NCI-H345 treated with DMSO at 0.1 percent for 48 hours (cell line): ENCODE measurements around the gene CCDC77.
"Not testable (repeated sequence)": the region's sequence is repeated elsewhere in the genome, so short reads cannot be mapped to it uniquely, and the experiment has no call there.

Source experiments
- DNase-seq: peaks from one replicate; lab custom pipeline; 2025; ENCODE audit not compliant: unreplicated experiment; lab: John Stamatoyannopoulos, UW

The CCDC77 gene

DNA sequence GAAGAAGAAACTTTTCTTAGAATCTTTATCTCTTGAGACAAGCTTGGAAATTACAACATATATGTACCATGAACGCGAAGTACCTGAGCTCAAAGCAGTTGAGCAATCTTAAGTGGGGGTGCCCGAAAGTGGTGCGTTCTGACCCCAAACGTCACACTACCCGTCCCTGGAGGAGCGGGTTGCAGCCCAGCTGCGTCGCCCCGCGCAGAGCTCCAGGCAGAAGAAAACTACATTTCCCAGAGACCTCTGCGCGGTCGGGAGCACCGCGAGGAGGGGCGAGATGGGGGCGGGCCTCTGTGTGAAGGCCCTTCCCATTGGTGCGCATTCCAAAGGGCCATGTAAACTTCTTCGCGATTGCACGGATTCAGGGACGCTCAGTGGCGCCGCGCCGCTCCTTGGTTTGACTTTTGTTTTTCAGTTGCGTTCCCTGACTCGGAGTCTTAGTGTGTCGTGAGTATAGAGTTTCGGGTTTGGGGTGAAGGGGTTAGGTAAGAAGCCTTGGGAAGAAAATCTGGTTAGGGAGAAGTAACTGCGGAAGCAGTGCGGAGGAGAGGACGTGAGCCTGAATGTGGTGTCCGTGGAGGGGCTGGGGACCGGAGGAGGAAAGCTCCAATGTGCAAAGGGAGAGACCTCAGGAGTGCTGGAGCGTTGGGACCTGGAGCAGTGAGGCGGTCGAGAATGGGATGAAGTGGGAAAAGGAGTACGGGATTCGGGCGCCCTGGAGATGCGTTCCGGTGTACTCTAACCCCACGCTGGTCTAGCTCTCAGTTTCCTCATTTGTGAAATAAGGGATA is at the start of gene CCDC77:
Gene CCDC77, plus strand, starts transcription at position 410 of the 794 bp plus-strand sequence. CDS start 7,740 bp downstream, outside the sequence.
- DNase-seq, result no peak

DNA sequence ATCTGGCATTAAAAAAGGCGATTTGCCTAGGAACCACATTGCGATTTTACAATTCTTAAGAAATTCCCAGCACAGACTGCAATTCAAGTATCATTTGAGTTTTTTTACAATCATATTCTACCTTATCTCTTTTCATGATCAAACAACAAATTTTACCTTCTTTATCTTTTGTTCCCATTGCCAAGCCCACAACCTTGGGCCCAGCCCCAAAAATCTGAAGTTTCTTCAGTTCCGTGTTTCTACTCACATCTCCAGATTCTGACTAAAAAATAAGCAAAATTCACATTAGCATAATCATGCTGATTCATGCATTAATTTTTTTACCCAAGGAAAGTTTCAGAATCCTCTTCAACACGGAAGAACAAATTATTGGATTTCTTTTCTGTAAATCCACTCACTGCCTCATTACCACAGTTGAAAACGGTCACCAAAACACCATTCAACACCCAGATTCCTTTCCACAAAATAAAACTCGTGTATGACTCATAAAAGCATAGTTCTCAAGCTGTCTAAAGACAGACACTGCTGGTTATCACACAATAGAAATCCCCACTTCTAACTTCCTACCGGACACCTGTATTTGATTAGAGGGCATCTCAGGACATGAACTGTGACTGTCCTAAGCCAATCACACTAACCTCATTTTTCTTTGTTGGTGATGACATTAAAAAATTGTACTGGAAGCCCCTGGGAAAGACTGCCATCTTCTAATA is 45.0 kb upstream of the CCDC77 start:
- DNase-seq, result no peak

GRCh38 chr12:359091-359490 is 42.4 kb upstream of the CCDC77 start:
- DNase-seq, result no peak

DNA sequence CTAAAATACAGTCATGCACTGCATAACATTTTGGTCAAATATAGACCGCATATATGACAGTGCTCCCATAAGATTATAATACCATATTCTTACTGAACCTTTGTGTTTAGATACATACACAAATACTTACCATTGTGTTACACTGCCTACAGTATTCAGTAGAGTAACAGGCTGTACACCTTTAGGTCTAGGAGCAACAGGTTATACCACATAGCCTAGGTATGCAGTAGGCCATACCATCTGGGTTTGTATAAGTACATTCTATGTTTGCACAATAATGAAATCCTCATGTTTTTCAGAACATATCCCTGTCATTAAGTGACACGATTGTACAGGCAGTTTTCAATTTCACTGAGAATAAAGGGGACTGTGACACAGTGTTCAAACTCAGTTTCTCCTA is 34.6 kb upstream of the CCDC77 start:
- DNase-seq, result no peak

GRCh38 chr12:367972-368371 is 33.5 kb upstream of the CCDC77 start:
- DNase-seq, result no peak

- DNase-seq, result not testable (repeated sequence)
Measured at GRCh38 chr12:370739-371485, 30.5 kb upstream of the CCDC77 start.

- DNase-seq, result no peak
Measured at GRCh38 chr12:386651-387050, 14.8 kb upstream of the CCDC77 start.

GRCh38 chr12:388012-388411 is 13.4 kb upstream of the CCDC77 start:
- DNase-seq, result no peak

DNA sequence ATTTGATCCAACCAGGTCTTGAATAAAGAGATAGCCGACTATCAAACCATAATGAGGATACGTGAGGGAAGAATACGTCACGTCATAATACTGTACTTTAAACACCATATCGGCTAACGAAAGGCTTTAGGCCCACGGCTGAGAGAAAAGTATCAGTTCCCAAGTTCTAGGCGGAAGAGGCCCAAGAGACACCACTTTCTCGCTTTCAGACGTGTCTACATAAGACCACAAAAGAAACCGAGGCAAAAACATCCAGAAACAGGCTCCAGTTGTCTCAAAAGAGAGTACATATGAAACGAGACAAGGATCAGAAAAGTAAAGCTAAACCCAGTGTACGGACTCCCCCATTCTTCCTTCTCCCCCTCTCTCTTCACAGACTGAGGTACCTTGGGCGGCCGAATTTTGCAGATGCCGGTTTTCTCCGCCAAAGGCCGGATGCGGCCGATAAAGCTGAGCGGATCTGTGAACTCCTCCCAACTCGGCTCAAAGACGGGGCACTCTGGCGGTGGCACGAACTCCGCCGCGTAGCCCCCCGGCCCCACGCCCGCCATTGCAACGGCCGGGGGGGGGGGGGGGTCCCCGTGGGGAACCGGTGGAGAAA is 12.8 kb upstream of the CCDC77 start:
- no peak for DNase-seq

- DNase-seq, result no peak
Measured at GRCh38 chr12:389142-390096, 12.0 kb upstream of the CCDC77 start, which contains the start of gene KDM5A. TSS of gene KDM5A (minus strand) at chr12:389320. CDS start at chr12:389091, 229 bp downstream.

- DNase-seq, result no peak
Measured at GRCh38 chr12:400828-401227, 616 bp upstream of the CCDC77 start.

- DNase-seq, result no peak
Measured at GRCh38 chr12:402029-402389, 565 bp downstream of the CCDC77 start.

DNA sequence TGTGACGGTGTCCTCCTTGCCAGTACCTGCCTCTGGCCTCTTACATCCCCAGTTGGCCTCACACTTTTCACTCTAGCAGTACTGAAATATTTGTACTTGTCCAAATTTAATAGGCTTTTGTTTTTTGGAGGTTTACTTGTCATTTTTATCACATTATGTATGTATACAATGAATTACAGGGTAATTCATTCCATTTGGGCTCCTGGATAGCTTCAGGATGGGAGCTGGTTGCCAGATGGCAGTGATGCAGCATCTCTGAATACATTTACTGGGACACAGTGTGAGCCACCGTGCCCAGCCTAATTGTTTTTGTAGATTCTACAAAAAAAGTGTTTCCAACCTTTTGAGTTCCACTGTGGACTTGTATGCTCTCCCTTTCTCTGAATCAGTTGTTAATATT is 13.4 kb downstream of the CCDC77 start:
- DNase-seq, result no peak

DNA sequence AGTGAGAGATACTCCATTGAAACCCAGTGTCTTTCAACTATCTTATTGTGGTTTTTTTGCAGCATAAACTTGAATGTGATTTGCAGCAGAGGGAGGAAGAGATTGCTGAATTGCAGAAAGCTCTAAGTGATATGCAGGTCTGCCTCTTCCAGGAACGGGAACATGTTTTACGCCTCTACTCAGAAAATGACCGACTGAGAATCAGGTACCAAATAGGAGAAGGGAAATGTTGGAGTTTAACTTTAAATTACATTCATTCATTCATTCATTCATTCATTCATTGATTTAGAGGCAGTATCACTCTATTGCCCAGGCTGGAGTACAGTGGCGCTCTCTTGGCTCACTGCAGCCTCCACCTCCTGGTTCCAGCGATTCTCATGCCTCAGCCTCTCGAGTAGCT is 17.0 kb downstream of the CCDC77 start:
- DNase-seq, result no peak

DNA sequence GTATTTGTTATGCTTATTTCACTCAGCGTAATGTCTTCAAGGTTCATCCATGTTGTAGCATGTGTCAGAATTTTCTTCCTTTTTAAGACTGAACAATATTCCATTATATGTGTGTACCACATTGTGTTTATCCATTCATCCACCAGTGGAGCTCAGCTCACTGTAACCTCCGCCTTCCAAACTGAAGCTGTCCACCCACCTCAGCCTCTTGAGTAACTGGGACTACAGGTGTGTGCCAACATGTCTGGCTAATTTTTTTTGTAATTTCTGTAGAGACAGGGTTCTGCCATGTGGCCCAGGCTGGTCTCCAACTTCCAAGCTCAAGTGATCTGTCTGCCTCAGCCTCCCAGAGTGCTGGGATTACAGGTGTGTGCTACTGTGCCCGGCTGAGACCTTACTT is 21.1 kb downstream of the CCDC77 start:
- DNase-seq, result no peak

GRCh38 chr12:435737-436136 is 34.3 kb downstream of the CCDC77 start:
- DNase-seq, result not testable (repeated sequence)

DNA sequence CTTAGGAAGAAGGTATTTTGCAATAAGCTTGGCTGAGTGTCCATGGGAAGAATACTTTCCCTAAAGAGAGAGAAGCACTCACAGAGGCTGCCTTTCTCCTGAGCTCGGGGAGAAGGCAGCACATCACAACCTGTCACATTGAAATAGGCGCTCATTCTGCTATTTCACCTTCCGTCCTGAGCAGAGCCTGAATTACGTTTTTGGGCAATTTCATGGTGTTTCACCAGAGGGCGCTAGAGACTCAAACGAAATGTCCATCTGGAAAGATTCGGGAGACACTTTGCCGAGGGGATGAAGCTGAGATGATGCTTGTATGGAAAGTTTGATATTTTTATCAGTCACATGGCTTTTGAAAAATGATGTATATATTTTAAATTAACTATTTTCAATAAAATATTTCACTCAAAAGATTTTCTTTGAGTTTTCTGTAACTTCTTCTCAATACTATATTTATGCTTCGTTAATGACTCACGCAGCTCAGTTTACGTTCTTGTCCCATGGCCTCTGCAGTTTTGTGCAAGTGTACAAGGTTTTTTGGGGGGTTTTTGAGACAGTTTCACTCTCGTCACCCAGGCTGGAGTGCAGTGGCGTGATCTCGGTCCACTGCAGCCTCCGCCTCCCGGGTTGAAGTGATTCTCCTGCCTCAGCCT is 40.9 kb downstream of the CCDC77 start:
- peak; percentile 49 for DNase-seq

- DNase-seq, result no peak
Measured at GRCh38 chr12:447141-447540, 45.7 kb downstream of the CCDC77 start.

DNA sequence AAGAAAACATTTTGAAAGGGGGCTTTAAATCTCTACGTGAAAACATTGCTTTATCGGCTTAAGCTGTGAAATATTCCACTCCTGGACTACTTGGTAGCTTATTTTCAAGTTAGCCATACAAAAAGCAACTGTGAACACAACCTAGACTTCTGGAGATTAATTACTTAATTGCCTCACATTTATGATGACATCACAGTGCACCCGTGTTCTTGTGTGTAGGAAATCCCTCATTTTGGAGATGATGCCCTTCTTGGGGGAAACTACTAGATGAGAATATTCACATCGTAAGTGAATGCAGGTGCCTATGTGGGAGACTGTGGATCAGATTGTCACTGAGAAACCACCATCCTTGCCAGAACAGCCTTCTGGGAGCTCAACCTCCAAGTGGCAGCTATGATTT is 47.8 kb downstream of the CCDC77 start:
- no peak for DNase-seq

- DNase-seq, result no peak
Measured at GRCh38 chr12:450438-450837, 49.0 kb downstream of the CCDC77 start.
